GM23338 (cell line): ENCODE data around the gene CPNE4. TPM values are rescaled to one million over a fixed set of nuclear protein-coding genes. Genes with fewer than 3 reads are reported as not detected.

Source experiments
- ATAC-seq: fragments of 200-7000 bp; cut with Tn5 transposase; 3 replicates; pipeline ENCODE4 v1.9.1; 2020
- DNase-seq: peaks from one replicate; pipeline ENCODE4 v3.0.0-alpha.2; 2015; ENCODE audit warnings: low spot score
- H2AFZ ChIP-seq: fragments of 200-600 bp; sonication (generic); 2 replicates; pipeline ENCODE4 v1.8.0; 2016; ENCODE audit warnings: antibody characterized with exemption, mild to moderate bottlenecking, moderate library complexity
- H3F3A ChIP-seq: fragments of 200-600 bp; sonication (generic); replicated peaks from 2 replicates; pipeline ENCODE4 v1.8.0; 2017; ENCODE audit warnings: antibody characterized with exemption, mixed run types, low read depth
- H3K27ac ChIP-seq: fragments of 200-600 bp; sonication (generic); 2 replicates; pipeline ENCODE4 v1.6.1; 2016; ENCODE audit warnings: low read depth
- H3K27me3 ChIP-seq: fragments of 200-600 bp; sonication (generic); 2 replicates; pipeline ENCODE4 v1.8.0; 2016; ENCODE audit warnings: mild to moderate bottlenecking, mixed run types, moderate library complexity; ENCODE audit not compliant: insufficient read depth
- H3K36me3 ChIP-seq: fragments of 200-600 bp; sonication (generic); 2 replicates; pipeline ENCODE4 v1.8.0; 2016; ENCODE audit warnings: mild to moderate bottlenecking; ENCODE audit not compliant: insufficient read depth
- H3K4me1 ChIP-seq: fragments of 200-600 bp; sonication (generic); 2 replicates; pipeline ENCODE4 v1.8.0; 2016; ENCODE audit warnings: mild to moderate bottlenecking, moderate library complexity; ENCODE audit not compliant: insufficient read depth
- H3K4me2 ChIP-seq: fragments of 200-600 bp; sonication (generic); 2 replicates; pipeline ENCODE4 v1.7.1; 2017; ENCODE audit warnings: mixed run types
- H3K4me3 ChIP-seq: fragments of 200-600 bp; sonication (generic); 2 replicates; pipeline ENCODE4 v1.6.1; 2016; ENCODE audit warnings: mixed run types
- H3K79me2 ChIP-seq: fragments of 200-600 bp; sonication (generic); replicated peaks from 2 replicates; pipeline ENCODE4 v1.8.0; 2017; ENCODE audit warnings: mild to moderate bottlenecking; ENCODE audit not compliant: insufficient read depth
- H3K9me2 ChIP-seq: fragments of 200-600 bp; sonication (generic); 2 replicates; pipeline ENCODE4 v1.8.0; 2017; ENCODE audit not compliant: insufficient read depth
- H4K20me1 ChIP-seq: fragments of 200-600 bp; sonication (generic); replicated peaks from 2 replicates; pipeline ENCODE4 v1.8.0; 2017; ENCODE audit warnings: mild to moderate bottlenecking; ENCODE audit not compliant: insufficient read depth
- H3K27ac Mint-ChIP-seq: 2 replicates; pipeline ENCODE4 v1.8.0; 2020; ENCODE audit warnings: inconsistent platforms, mild to moderate bottlenecking, moderate library complexity, mixed read lengths
- H3K27me3 Mint-ChIP-seq: 3 replicates; pipeline ENCODE4 v1.8.0; 2022; ENCODE audit warnings: low read depth, mild to moderate bottlenecking, moderate library complexity, mixed read lengths, inconsistent platforms; ENCODE audit not compliant: insufficient read depth, poor library complexity
- H3K36me3 Mint-ChIP-seq: 3 replicates; pipeline ENCODE4 v1.8.0; 2021; ENCODE audit warnings: low read depth, mild to moderate bottlenecking, inconsistent platforms, moderate library complexity, mixed read lengths
- H3K4me1 Mint-ChIP-seq: 3 replicates; pipeline ENCODE4 v1.8.0; 2020; ENCODE audit warnings: mild to moderate bottlenecking, inconsistent platforms, mixed read lengths
- H3K4me3 Mint-ChIP-seq: 3 replicates; pipeline ENCODE4 v1.8.0; 2021; ENCODE audit warnings: moderate library complexity, mild to moderate bottlenecking, inconsistent platforms, mixed read lengths
- H3K9me3 Mint-ChIP-seq: 3 replicates; pipeline ENCODE4 v1.8.0; 2020; ENCODE audit warnings: moderate library complexity, mild to moderate bottlenecking, inconsistent platforms, mixed read lengths
- CREB1 ChIP-seq: fragments of 250-450 bp; sonication (Bioruptor Pico); IDR thresholded peaks from 2 replicates; pipeline ENCODE4 v1.5.0; 2020; ENCODE audit warnings: low read depth, mild to moderate bottlenecking, moderate library complexity
- CTCF ChIP-seq, 2 experiments: fragments of 200-600 bp in 1 of 2; sonication (generic) in 1 of 2; conservative IDR thresholded peaks; 2 replicates each; pipeline versions ENCODE4 v1.5.1 to v1.6.1; 2016 to 2017; ENCODE audit warnings: antibody characterized with exemption in 2 of 2, low read depth in 2 of 2, mild to moderate bottlenecking in 2 of 2, moderate library complexity in 1 of 2
- EZH2 ChIP-seq: fragments of 200-600 bp; sonication (generic); IDR thresholded peaks from one replicate; pipeline ENCODE4 v1.8.0; 2017; ENCODE audit warnings: antibody characterized with exemption, mild to moderate bottlenecking, low read depth; ENCODE audit not compliant: unreplicated experiment
- EZH2phosphoT487 ChIP-seq: fragments of 200-600 bp; sonication (generic); IDR thresholded peaks from one replicate; pipeline ENCODE4 v1.8.1; 2018; ENCODE audit warnings: antibody characterized with exemption; ENCODE audit not compliant: unreplicated experiment
- JUNB ChIP-seq: IDR thresholded peaks from one replicate; pipeline ENCODE4 v1.6.1; 2016; ENCODE audit warnings: antibody characterized with exemption; ENCODE audit not compliant: unreplicated experiment
- NANOG ChIP-seq: IDR thresholded peaks from 2 replicates; pipeline ENCODE4 v1.6.1; 2016; ENCODE audit warnings: antibody characterized with exemption, borderline replicate concordance
- POLR2AphosphoS5 ChIP-seq: IDR thresholded peaks from 2 replicates; pipeline ENCODE4 v1.6.1; 2016; ENCODE audit warnings: antibody characterized with exemption, low read depth
- REST ChIP-seq: IDR thresholded peaks from one replicate; pipeline ENCODE4 v1.6.1; 2018; ENCODE audit warnings: antibody characterized with exemption; ENCODE audit not compliant: unreplicated experiment
- ZNF114 ChIP-seq: fragments of 250-450 bp; sonication (Bioruptor Pico); IDR thresholded peaks from 2 replicates; pipeline ENCODE4 v1.5.0; 2020; ENCODE audit warnings: mild to moderate bottlenecking, moderate library complexity
- ZNF331 ChIP-seq: fragments of 250-450 bp; sonication (Bioruptor Pico); IDR thresholded peaks from 2 replicates; pipeline ENCODE4 v1.5.0; 2020; ENCODE audit warnings: low read depth, mild to moderate bottlenecking, moderate library complexity
- ZNF462 ChIP-seq: fragments of 250-450 bp; sonication (Bioruptor Pico); IDR thresholded peaks from 2 replicates; pipeline ENCODE4 v1.5.0; 2020; ENCODE audit warnings: mild to moderate bottlenecking, moderate library complexity
- polyA plus RNA-seq: library from polyadenylated mRNA; unstranded; fragments of >200 nt; fragmentation: Nextera tagmentation; extraction: Ambion mirVana; gene quantifications from 2 replicates; pipeline ENCODE4 v1.2.1, GENCODE V29; 2016
- total RNA-seq: library from RNA; depleted of rRNA; stranded (reverse); fragments of >200 nt; shearing (Covaris generic); gene quantifications from 2 replicates; pipeline ENCODE4 v1.2.3, GENCODE V29; 2014

CPNE4 gene
- total and polyA plus RNA-seq, 2 experiments from 2014 or later: 2.0 to 6.5 TPM

- TF ChIP-seq CTCF (conservative IDR thresholded peaks at IDR 0.05; ENCODE audit: low read depth in 2 of 2): no peak
- no peak for TF ChIP-seq ZNF462
- TF ChIP-seq NANOG: no peak
- TF ChIP-seq POLR2AphosphoS5: no peak
Observed at GRCh38 chr3:132083159-132083558, 48.3 kb upstream of the CPNE4 start (continued).

GRCh38 chr3:132079147-132079546, 44.3 kb upstream of the CPNE4 start:
- H4K20me1 ChIP-seq: no peaks in the 10 kb centered on the region
- H3K79me2 ChIP-seq: no peaks in the 10 kb centered on the region
- no peak overlapping the region for H3K4me3 Mint-ChIP-seq
- no peak overlapping the region for H3K4me3 ChIP-seq
- no peaks in the 10 kb centered on the region for H3K9me2 ChIP-seq
- H3F3A ChIP-seq: no peaks in the 10 kb centered on the region
- H3K27me3 Mint-ChIP-seq: peaks cover 15% of the 10 kb centered on the region
- peaks cover 6% of the 10 kb centered on the region; the same call in 1 of the 2 replicates for H3K4me1 ChIP-seq
- no peaks in the 10 kb centered on the region for H3K36me3 ChIP-seq
- H2AFZ ChIP-seq: no peak overlapping the region
- H3K36me3 Mint-ChIP-seq: no peaks in the 10 kb centered on the region
- ATAC-seq: no peak
- DNase-seq: no peak
- H3K9me3 Mint-ChIP-seq: no peaks in the 10 kb centered on the region
- H3K27ac ChIP-seq: no peak overlapping the region
- H3K27me3 ChIP-seq: peaks cover 26% of the 10 kb centered on the region
- H3K4me1 Mint-ChIP-seq: peaks cover 11% of the 10 kb centered on the region
- no peak overlapping the region for H3K27ac Mint-ChIP-seq
- H3K4me2 ChIP-seq: no peak overlapping the region
- no peak for TF ChIP-seq EZH2
- TF ChIP-seq EZH2phosphoT487: no peak
- no peak for TF ChIP-seq JUNB
- no peak for TF ChIP-seq ZNF331 (CRISPR knock-in tag)
- no peak for TF ChIP-seq CREB1 (CRISPR knock-in tag)
- no peak for TF ChIP-seq REST
- no peak for TF ChIP-seq POLR2AphosphoS5
- TF ChIP-seq CTCF (conservative IDR thresholded peaks at IDR 0.05; ENCODE audit: low read depth in 2 of 2): no peak
- TF ChIP-seq ZNF114 (CRISPR knock-in tag): no peak
- no peak for TF ChIP-seq NANOG
